Adrenal gland (tissue), 5 donors: ENCODE measurements around the gene TNS3.

Experiments used
- POLR2A ChIP-seq, 2 donors: fragments of 450-650 bp; IDR thresholded peaks; one replicate each; pipeline ENCODE4 v1.6.1; 2017; ENCODE audit warnings: antibody characterized with exemption in 2 of 2, mild to moderate bottlenecking in 2 of 2, moderate library complexity in 1 of 2
- TF ChIP-seq, protein P1 (sequence below), 6 experiments: fragments of 450-650 bp in 4 of 6; fragments of 200-600 bp in 2 of 6; sonication (generic) in 1 of 6; IDR thresholded peaks; 1 replicate in 5 of 6; 2 replicates in 1 of 6; pipeline versions ENCODE4 v1.5.1 to v1.8.0; 2016 to 2021; ENCODE audit warnings: antibody characterized with exemption in 6 of 6, mild to moderate bottlenecking in 2 of 6, moderate library complexity in 1 of 6
- donor health status: DM: no; HTN: no; CAD: no.

DNA sequence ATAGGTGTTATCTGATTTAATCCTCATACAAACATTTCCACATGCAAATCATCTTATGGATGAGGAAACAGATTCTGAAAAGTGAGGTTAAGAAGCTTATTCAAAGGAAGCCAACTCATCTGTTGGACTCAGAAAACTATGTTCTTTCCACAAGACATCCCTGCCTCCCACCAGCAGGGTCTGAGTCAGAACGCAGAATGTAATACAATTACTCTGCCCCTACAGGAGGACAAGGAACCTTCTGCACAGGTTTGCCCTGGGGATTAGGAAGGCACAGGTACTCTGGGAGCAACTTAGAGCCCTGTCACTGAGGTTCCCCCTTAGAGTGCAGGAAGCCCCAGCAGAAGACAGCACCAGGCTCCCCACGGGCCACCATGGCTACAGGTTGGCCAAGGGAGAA is 255.7 kb downstream of the TNS3 start:
- TF ChIP-seq, protein P1, sequence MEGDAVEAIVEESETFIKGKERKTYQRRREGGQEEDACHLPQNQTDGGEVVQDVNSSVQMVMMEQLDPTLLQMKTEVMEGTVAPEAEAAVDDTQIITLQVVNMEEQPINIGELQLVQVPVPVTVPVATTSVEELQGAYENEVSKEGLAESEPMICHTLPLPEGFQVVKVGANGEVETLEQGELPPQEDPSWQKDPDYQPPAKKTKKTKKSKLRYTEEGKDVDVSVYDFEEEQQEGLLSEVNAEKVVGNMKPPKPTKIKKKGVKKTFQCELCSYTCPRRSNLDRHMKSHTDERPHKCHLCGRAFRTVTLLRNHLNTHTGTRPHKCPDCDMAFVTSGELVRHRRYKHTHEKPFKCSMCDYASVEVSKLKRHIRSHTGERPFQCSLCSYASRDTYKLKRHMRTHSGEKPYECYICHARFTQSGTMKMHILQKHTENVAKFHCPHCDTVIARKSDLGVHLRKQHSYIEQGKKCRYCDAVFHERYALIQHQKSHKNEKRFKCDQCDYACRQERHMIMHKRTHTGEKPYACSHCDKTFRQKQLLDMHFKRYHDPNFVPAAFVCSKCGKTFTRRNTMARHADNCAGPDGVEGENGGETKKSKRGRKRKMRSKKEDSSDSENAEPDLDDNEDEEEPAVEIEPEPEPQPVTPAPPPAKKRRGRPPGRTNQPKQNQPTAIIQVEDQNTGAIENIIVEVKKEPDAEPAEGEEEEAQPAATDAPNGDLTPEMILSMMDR (IDR thresholded peaks at IDR 0.05): peak in 2 of 6 experiments; percentile 1 to 10
- TF ChIP-seq POLR2A (IDR thresholded peaks at IDR 0.05): no peak
